Forelimb muscle (tissue), 1 donor: ENCODE data around the gene PCCA. TPM values are rescaled to one million over a fixed set of nuclear protein-coding genes. Genes with fewer than 3 reads are reported as not detected.
"Not testable (repeated sequence)": the region's sequence is repeated elsewhere in the genome, so short reads cannot be mapped to it uniquely, and the experiment has no call there.

ENCODE experiments used
- DNase-seq: peaks from one replicate; pipeline ENCODE4 v3.0.0-alpha.2; 2013; ENCODE audit warnings: low read depth
- polyA plus RNA-seq: library from polyadenylated mRNA; unstranded; fragments of 120-200 nt; gene quantifications from one replicate; pipeline ENCODE4 v1.2.1, GENCODE V29; 2013; ENCODE audit not compliant: insufficient read length

The PCCA gene
- polyA plus RNA-seq, 1 donor = 38.2 TPM

- not testable (repeated sequence) for DNase-seq
Observed at GRCh38 chr13:100524688-100525087, 435.8 kb downstream of the PCCA start.

GRCh38 chr13:100525453-100526317 lies 436.8 kb downstream of the PCCA start:
- DNase-seq = no peak

- DNase-seq = no peak
Observed at GRCh38 chr13:100526318-100527000, 437.6 kb downstream of the PCCA start.

GRCh38 chr13:100527644-100528043 lies 438.8 kb downstream of the PCCA start:
- no peak for DNase-seq

- no peak for DNase-seq
Observed at GRCh38 chr13:100528353-100528752, 439.5 kb downstream of the PCCA start.

GRCh38 chr13:100528820-100529219 lies 439.9 kb downstream of the PCCA start:
- DNase-seq = no peak

GRCh38 chr13:100529666-100530377 lies 440.9 kb downstream of the PCCA start:
- DNase-seq = no peak

- DNase-seq = no peak
Observed at GRCh38 chr13:100530671-100531213, 441.8 kb downstream of the PCCA start.

GRCh38 chr13:100532090-100532766 lies 443.3 kb downstream of the PCCA start:
- no peak for DNase-seq

- DNase-seq = no peak
Observed at GRCh38 chr13:100532836-100533435, 444.0 kb downstream of the PCCA start.

GRCh38 chr13:100533588-100534041 lies 444.7 kb downstream of the PCCA start:
- DNase-seq = no peak

- no peak for DNase-seq
Observed at GRCh38 chr13:100534147-100534843, 445.4 kb downstream of the PCCA start.

GRCh38 chr13:100534911-100535310 lies 446.0 kb downstream of the PCCA start:
- DNase-seq = no peak

GRCh38 chr13:100535426-100536135 lies 446.7 kb downstream of the PCCA start:
- DNase-seq = no peak

GRCh38 chr13:100536643-100537180 lies 447.8 kb downstream of the PCCA start:
- no peak for DNase-seq

- DNase-seq = no peak
Observed at GRCh38 chr13:100537486-100537885, 448.6 kb downstream of the PCCA start.

GRCh38 chr13:100537951-100538462 lies 449.1 kb downstream of the PCCA start:
- DNase-seq = no peak

- no peak for DNase-seq
Observed at GRCh38 chr13:100540621-100541020, 451.7 kb downstream of the PCCA start.
